NCI-H1436 (cell line): ENCODE results near the gene ALKBH5.

Experiments used
- DNase-seq: peaks from one replicate; lab custom pipeline; 2025; lab: John Stamatoyannopoulos, UW

The ALKBH5 gene

GRCh38 chr17:18158022-18158600 lies 25.5 kb upstream of the ALKBH5 start:
- peak; percentile 81 for DNase-seq

GRCh38 chr17:18159551-18160120 lies 24.0 kb upstream of the ALKBH5 start:
- no peak for DNase-seq

GRCh38 chr17:18160128-18160856 lies 23.3 kb upstream of the ALKBH5 start:
- DNase-seq = no peak

GRCh38 chr17:18161207-18162145 lies 22.2 kb upstream of the ALKBH5 start:
- no peak for DNase-seq

GRCh38 chr17:18163547-18163946 lies 20.1 kb upstream of the ALKBH5 start:
- DNase-seq = no peak

- DNase-seq = no peak
Observed at GRCh38 chr17:18166894-18167293, 16.7 kb upstream of the ALKBH5 start.

GRCh38 chr17:18167421-18167820 lies 16.2 kb upstream of the ALKBH5 start:
- no peak for DNase-seq

- DNase-seq = no peak
Observed at GRCh38 chr17:18172531-18173278, 10.9 kb upstream of the ALKBH5 start.

GRCh38 chr17:18173740-18174139 lies 9.9 kb upstream of the ALKBH5 start:
- DNase-seq = no peak

GRCh38 chr17:18176176-18176575 lies 7.5 kb upstream of the ALKBH5 start:
- no peak for DNase-seq

- no peak for DNase-seq
Observed at GRCh38 chr17:18177133-18177532, 6.5 kb upstream of the ALKBH5 start.

- no peak for DNase-seq
Observed at GRCh38 chr17:18177722-18178121, 5.9 kb upstream of the ALKBH5 start.

- DNase-seq = no peak
Observed at GRCh38 chr17:18179196-18179595, 4.4 kb upstream of the ALKBH5 start.

- DNase-seq = no peak
Observed at GRCh38 chr17:18179804-18180203, 3.8 kb upstream of the ALKBH5 start.

- DNase-seq = no peak
Observed at GRCh38 chr17:18181358-18181757, 2.3 kb upstream of the ALKBH5 start.

- DNase-seq = peak; percentile 33
Observed at GRCh38 chr17:18182110-18182977, 1.3 kb upstream of the ALKBH5 start.

- peak; percentile 81 for DNase-seq
Observed at GRCh38 chr17:18182978-18183333, 672 bp upstream of the ALKBH5 start.

GRCh38 chr17:18184143-18185031 lies 759 bp downstream of the ALKBH5 start:
- no peak for DNase-seq

- no peak for DNase-seq
Observed at GRCh38 chr17:18185391-18185790, 1.8 kb downstream of the ALKBH5 start.
